ENCODE measurements around the gene KRTAP9-7. TPM values are rescaled to one million over a fixed set of nuclear protein-coding genes. Genes with fewer than 3 reads are reported as not detected.

KRTAP9-7 gene
- total and polyA plus RNA-seq, 5 experiments from 2014 or later, result not detected

Other genes with a start within 250 kb of the KRTAP9-7 start
Only the 30 nearest of the 41 such genes appear.
- gene KRTAP4-7, start 191.5 kb upstream of the KRTAP9-7 start, total RNA-seq, result not detected
- not detected for gene KRTAP4-7, start 191.5 kb upstream of the KRTAP9-7 start, polyA plus RNA-seq
- not detected for gene KRTAP4-8, start 177.6 kb upstream of the KRTAP9-7 start, total RNA-seq
- gene KRTAP4-8, start 177.6 kb upstream of the KRTAP9-7 start, polyA plus RNA-seq, result not detected
- gene KRTAP4-16, start 173.5 kb upstream of the KRTAP9-7 start, total RNA-seq, result not detected
- not detected for gene KRTAP4-16, start 173.5 kb upstream of the KRTAP9-7 start, polyA plus RNA-seq
- gene KRTAP4-9, start 170.3 kb upstream of the KRTAP9-7 start, total RNA-seq, result not detected
- not detected for gene KRTAP4-9, start 170.3 kb upstream of the KRTAP9-7 start, polyA plus RNA-seq
- gene KRTAP4-11, start 157.3 kb upstream of the KRTAP9-7 start, total RNA-seq, result not detected
- gene KRTAP4-11, start 157.3 kb upstream of the KRTAP9-7 start, polyA plus RNA-seq, result not detected
- not detected for gene KRTAP4-12, start 151.5 kb upstream of the KRTAP9-7 start, total RNA-seq
- under 1 TPM in 1 of 3 donors, not detected in 2; 0.15 TPM for gene KRTAP4-12, start 151.5 kb upstream of the KRTAP9-7 start, polyA plus RNA-seq
- gene KRTAP4-6, start 135.2 kb upstream of the KRTAP9-7 start, total RNA-seq, result not detected
- not detected for gene KRTAP4-6, start 135.2 kb upstream of the KRTAP9-7 start, polyA plus RNA-seq
- not detected for gene KRTAP4-5, start 125.9 kb upstream of the KRTAP9-7 start, total RNA-seq
- not detected for gene KRTAP4-5, start 125.9 kb upstream of the KRTAP9-7 start, polyA plus RNA-seq
- gene KRTAP4-4, start 115.0 kb upstream of the KRTAP9-7 start, total RNA-seq, result not detected
- not detected for gene KRTAP4-4, start 115.0 kb upstream of the KRTAP9-7 start, polyA plus RNA-seq
- not detected for gene KRTAP4-3, start 107.5 kb upstream of the KRTAP9-7 start, total RNA-seq
- not detected for gene KRTAP4-3, start 107.5 kb upstream of the KRTAP9-7 start, polyA plus RNA-seq
- not detected for gene KRTAP4-2, start 97.5 kb upstream of the KRTAP9-7 start, total RNA-seq
- gene KRTAP4-2, start 97.5 kb upstream of the KRTAP9-7 start, polyA plus RNA-seq, result not detected
- not detected for gene KRTAP4-1, start 90.8 kb upstream of the KRTAP9-7 start, total RNA-seq
- not detected for gene KRTAP4-1, start 90.8 kb upstream of the KRTAP9-7 start, polyA plus RNA-seq
- not detected for gene KRTAP9-1, start 85.8 kb upstream of the KRTAP9-7 start, total RNA-seq
- not detected for gene KRTAP9-1, start 85.8 kb upstream of the KRTAP9-7 start, polyA plus RNA-seq
- not detected for gene KRTAP9-2, start 49.0 kb upstream of the KRTAP9-7 start, total RNA-seq
- not detected for gene KRTAP9-2, start 49.0 kb upstream of the KRTAP9-7 start, polyA plus RNA-seq
- not detected for gene KRTAP9-3, start 43.2 kb upstream of the KRTAP9-7 start, total RNA-seq
- gene KRTAP9-3, start 43.2 kb upstream of the KRTAP9-7 start, polyA plus RNA-seq, result not detected
- not detected for gene KRTAP9-8, start 37.7 kb upstream of the KRTAP9-7 start, total RNA-seq
- gene KRTAP9-8, start 37.7 kb upstream of the KRTAP9-7 start, polyA plus RNA-seq, result not detected
- gene KRTAP9-4, start 26.0 kb upstream of the KRTAP9-7 start, total RNA-seq, result not detected
- not detected for gene KRTAP9-4, start 26.0 kb upstream of the KRTAP9-7 start, polyA plus RNA-seq
- gene KRTAP9-9, start 20.3 kb upstream of the KRTAP9-7 start, total RNA-seq, result not detected
- gene KRTAP9-9, start 20.3 kb upstream of the KRTAP9-7 start, polyA plus RNA-seq, result not detected
- gene KRTAP9-6, start 10.3 kb upstream of the KRTAP9-7 start, total RNA-seq, result not detected
- gene KRTAP9-6, start 10.3 kb upstream of the KRTAP9-7 start, polyA plus RNA-seq, result not detected
- gene KRTAP29-1, start 27.2 kb downstream of the KRTAP9-7 start, total RNA-seq, result not detected
- 1 to 10 TPM in 1 of 3 donors, not detected in 2; 1.1 TPM for gene KRTAP29-1, start 27.2 kb downstream of the KRTAP9-7 start, polyA plus RNA-seq
- under 1 TPM in 1 of 2 experiments, not detected in 1; 0.23 TPM for gene KRTAP16-1, start 33.6 kb downstream of the KRTAP9-7 start, total RNA-seq
- under 1 TPM in 1 of 3 donors, not detected in 2; 0.12 TPM for gene KRTAP16-1, start 33.6 kb downstream of the KRTAP9-7 start, polyA plus RNA-seq
- not detected for gene KRTAP17-1, start 40.0 kb downstream of the KRTAP9-7 start, total RNA-seq
- gene KRTAP17-1, start 40.0 kb downstream of the KRTAP9-7 start, polyA plus RNA-seq, result not detected
- gene KRT33A, start 75.1 kb downstream of the KRTAP9-7 start, total RNA-seq, result not detected
- not detected for gene KRT33A, start 75.1 kb downstream of the KRTAP9-7 start, polyA plus RNA-seq
- gene KRT33B, start 94.1 kb downstream of the KRTAP9-7 start, total RNA-seq, result not detected
- gene KRT33B, start 94.1 kb downstream of the KRTAP9-7 start, polyA plus RNA-seq, result not detected
- gene KRT34, start 106.6 kb downstream of the KRTAP9-7 start, total RNA-seq, result not detected
- not detected for gene KRT34, start 106.6 kb downstream of the KRTAP9-7 start, polyA plus RNA-seq
- not detected for gene KRT31, start 121.9 kb downstream of the KRTAP9-7 start, total RNA-seq
- gene KRT31, start 121.9 kb downstream of the KRTAP9-7 start, polyA plus RNA-seq, result not detected
- not detected for gene KRT37, start 148.9 kb downstream of the KRTAP9-7 start, total RNA-seq
- gene KRT37, start 148.9 kb downstream of the KRTAP9-7 start, polyA plus RNA-seq, result not detected
- not detected for gene KRT38, start 165.3 kb downstream of the KRTAP9-7 start, total RNA-seq
- not detected for gene KRT38, start 165.3 kb downstream of the KRTAP9-7 start, polyA plus RNA-seq
- gene KRT32, start 191.7 kb downstream of the KRTAP9-7 start, total RNA-seq, result not detected
- gene KRT32, start 191.7 kb downstream of the KRTAP9-7 start, polyA plus RNA-seq, result not detected
- gene KRT35, start 205.5 kb downstream of the KRTAP9-7 start, total RNA-seq, result not detected
- gene KRT35, start 205.5 kb downstream of the KRTAP9-7 start, polyA plus RNA-seq, result not detected

Data from naive thymus-derived CD8-positive, alpha-beta T cell (primary cell).